HG03025 (cell line): Measurements from ENCODE around the gene SMIM10L2A.
"Not testable (repeated sequence)": the region's sequence is repeated elsewhere in the genome, so short reads cannot be mapped to it uniquely, and the experiment has no call there.

ENCODE experiments used
- ATAC-seq: cut with Tn5 transposase; IDR thresholded peaks from one replicate; pipeline ENCODE4 v1.9.1; 2021; ENCODE audit warnings: mild to moderate bottlenecking, moderate library complexity; ENCODE audit not compliant: unreplicated experiment, low FRiP score

The SMIM10L2A gene

GRCh38 chrX:135421537-135421931 is 210 bp upstream of the SMIM10L2A start:
- peak; percentile 77 for ATAC-seq

DNA sequence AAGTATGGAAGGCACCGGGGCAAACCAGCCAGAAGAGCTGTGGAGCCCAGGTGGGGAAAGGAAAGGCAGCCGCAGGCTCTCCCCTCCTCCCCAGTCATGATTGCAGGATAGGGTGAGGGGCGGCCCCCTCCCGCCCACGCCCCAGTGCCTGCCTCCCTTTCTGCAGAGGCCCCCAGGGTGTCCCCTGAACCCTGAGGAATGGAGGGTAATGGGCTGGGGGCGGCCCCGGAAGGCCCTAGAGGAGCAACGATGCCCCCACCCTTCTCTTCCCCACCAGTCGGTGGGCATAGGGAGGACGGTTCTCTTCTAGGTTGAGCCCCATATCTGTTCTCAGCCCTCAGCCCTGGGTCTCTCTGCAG is 1.0 kb downstream of the SMIM10L2A start:
- not testable (repeated sequence) for ATAC-seq

- ATAC-seq, result not testable (repeated sequence)
Observed at GRCh38 chrX:135423173-135423864, 1.6 kb downstream of the SMIM10L2A start.

DNA sequence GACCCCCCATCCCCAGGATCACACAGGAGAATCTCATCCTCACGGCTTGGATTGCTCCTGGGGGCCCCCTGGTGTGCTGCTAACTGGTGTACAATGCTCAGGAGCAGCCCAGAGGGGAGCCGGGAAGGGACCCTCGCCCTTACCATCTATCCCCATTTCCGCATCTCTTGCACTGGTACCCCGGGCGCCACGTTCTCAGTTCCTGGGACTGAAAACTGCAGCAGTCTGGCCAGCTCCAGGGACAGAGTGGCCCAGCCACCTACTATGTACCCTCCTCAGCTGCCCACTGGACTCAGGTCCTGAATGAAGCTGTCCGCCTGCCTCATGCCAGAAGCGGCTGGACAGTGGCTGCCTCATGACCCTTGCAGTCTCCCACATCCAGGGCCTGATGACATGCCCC is 2.7 kb downstream of the SMIM10L2A start:
- no peak for ATAC-seq

DNA sequence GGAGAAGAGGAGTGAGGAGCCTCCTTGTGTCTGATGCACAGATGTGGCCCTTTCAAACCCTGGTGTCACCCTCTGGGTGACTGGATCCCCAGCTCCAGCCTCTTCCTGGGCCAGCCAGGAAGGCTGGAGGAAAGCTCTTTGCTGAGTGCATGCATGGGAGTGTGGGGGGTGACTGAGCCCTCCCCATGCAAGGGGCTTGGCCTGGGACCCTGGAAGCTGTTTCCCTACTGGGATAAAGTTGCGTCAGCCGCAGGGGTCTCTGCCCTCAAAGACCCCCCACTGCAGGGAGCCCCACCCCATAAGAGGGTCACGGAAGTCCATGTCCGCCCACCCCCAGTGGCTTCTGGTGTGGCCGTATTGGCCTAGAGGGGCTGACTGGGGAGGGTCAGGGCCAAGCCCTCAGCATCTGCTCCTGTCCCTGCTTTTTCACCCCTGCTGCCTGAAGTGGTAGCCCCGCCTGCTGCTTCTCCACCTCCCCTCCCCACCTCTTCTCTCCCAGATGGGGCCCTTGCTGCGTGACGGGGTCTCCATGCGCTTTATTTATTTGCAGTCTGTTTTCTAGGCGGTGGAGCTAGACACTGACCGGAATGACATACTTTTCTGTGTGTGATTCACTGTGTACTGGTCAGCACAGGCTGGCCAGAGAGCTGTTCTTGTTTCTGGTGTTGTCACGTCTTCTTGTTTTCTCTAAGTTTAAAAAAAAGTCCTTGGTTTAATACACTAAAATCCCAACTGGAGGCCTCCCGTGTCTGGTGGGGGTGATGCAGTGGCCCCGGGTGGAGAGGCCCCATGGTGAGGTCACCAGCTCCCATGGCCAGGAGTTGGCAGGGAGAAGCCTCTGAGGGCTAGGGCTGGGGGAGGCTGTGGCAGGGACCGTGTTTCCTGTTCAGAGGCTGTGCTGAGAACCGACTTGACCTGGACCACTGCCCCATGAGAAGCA is 3.6 kb downstream of the SMIM10L2A start:
- ATAC-seq, result no peak

DNA sequence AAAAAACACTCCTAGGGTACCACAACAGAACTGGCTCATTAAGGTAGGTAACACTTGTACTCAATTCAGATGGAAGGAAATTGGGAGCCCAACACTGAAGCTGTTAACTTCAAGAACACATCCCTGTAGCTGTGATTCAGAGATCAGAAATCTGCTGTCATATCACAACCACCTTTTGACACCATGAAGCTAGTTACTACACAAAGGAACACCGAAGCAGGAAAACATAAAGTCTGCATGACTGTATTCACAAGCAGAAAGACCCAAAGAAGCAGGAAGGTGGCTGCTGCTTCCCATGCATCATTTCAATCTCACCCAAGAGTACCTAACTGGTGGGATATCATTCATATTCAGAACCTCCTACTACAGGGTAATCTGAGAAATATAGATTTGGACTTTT is 7.7 kb downstream of the SMIM10L2A start:
- no peak for ATAC-seq

GRCh38 chrX:135431886-135432285 is 10.1 kb downstream of the SMIM10L2A start:
- no peak for ATAC-seq

DNA sequence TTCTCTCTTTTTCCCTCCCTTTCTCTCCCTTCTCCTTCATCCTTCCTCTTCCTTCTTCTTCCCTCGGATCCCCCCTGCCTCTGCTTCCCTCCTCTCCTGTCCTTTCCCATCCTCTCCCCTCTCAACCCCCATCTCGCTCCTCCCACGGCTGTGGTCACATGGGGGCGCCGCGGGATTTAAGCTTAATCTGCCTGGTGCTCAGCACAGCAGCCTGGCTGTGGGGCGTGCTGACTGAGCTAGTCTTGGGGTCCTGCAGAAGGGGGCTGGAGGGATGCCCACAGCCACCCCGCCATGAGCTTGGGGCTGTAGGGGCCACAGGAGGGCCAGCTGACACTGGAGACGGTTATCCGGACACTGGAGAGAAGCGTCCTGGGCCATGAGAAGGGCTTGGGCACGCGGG is 10.7 kb downstream of the SMIM10L2A start:
- no peak for ATAC-seq

DNA sequence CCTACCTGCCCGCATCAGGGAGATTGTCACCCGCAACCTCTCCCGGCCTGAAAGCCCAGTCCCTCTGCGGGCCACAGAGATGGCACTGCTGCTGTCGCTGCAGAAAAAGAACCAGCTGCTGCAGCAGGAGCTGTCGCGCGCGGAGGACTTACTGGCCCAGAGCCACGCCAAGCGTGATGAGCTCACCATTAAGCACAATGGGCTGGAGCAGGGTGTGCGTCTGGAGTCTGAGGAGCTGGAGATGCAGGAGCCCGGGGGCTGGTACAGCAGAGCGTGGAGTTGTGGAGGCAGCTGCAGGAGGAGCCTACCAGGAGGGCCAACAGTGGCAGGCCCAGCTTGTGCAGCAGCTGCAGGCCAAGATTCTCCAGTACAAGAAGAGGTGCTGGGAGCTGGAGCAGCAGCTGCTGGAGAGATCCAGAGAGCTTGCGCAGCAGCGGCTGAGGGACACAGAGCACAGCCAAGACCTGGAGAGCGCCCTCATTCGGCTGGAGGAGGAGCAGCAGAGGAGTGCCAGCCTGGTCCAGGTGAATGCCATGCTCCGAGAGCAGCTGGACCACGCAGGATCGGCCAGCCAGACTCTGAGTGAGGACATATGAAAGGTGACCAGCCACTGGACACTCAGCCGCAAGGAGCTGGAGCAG is 11.3 kb downstream of the SMIM10L2A start:
- no peak for ATAC-seq

GRCh38 chrX:135433531-135434257 is 11.9 kb downstream of the SMIM10L2A start:
- no peak for ATAC-seq

- no peak for ATAC-seq
Observed at GRCh38 chrX:135434258-135435138, 12.8 kb downstream of the SMIM10L2A start.

DNA sequence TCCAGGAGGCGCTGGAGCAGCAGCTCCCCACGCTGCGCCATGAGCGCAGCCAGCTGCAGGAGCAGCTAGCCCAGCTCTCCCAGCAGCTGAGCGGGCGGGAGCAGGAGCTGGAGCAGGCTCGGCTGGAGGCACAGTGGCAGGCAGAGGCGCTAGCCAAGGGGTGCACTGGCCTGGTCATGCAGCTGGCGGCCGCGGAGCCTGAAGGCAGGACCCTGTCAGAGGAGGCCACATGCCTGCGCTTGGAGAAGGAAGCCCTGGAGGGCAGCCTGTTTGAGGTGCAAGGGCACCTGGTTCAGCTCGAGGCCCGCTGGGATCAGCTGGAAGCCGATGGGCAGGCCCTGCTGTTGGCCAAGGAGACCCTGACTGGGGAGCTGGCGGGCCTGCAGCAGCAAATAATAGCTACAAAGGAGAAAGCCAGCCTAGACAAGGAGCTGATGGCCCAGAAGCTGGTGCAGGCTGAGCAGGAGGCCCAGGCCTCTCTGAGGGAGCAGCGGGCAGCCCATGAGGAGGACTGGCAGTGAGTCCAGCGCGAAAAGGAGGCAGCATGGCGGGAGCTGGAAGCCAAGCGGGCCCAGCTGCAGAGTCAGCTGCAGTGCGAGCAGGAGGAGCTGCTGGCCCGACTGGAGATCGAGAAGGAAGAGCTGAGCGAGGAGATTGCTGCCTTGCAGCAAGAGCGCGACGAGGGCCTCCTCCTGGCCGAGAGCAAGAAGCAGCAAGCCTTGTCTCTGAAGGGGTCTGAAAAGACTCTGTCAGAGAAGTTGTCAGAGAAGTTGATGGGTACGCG is 13.6 kb downstream of the SMIM10L2A start:
- no peak for ATAC-seq

- ATAC-seq, result no peak
Observed at GRCh38 chrX:135435933-135436332, 14.2 kb downstream of the SMIM10L2A start.

GRCh38 chrX:135436456-135436855 is 14.7 kb downstream of the SMIM10L2A start:
- no peak for ATAC-seq

GRCh38 chrX:135436966-135437866 is 15.5 kb downstream of the SMIM10L2A start:
- ATAC-seq, result no peak

- no peak for ATAC-seq
Observed at GRCh38 chrX:135437867-135438733, 16.4 kb downstream of the SMIM10L2A start.

- ATAC-seq, result no peak
Observed at GRCh38 chrX:135438734-135439043, 16.9 kb downstream of the SMIM10L2A start.
